Caco-2 (cell line): ENCODE results near the gene CCDC142. TPM values are rescaled to one million over a fixed set of nuclear protein-coding genes. Genes with fewer than 3 reads are reported as not detected.

Source experiments
- BruUV-seq: library from RNA; stranded (reverse); fragments of 400-500 nt; replicated peaks from 2 replicates; lab custom pipeline; 2021; lab: Mats Ljungman, UMichigan
- CTCF ChIA-PET: fragments of 300-600 bp; sonication (Branson Sonifier 250); formaldehyde crosslinking; loops from one replicate; lab custom pipeline; 2022; ENCODE audit warnings: antibody characterized with exemption; lab: Charles Lee
- POLR2A ChIA-PET: fragments of 300-600 bp; sonication (Branson Sonifier 250); formaldehyde crosslinking; loops from one replicate; lab custom pipeline; 2022; ENCODE audit warnings: antibody characterized with exemption; lab: Charles Lee
- DNase-seq, 2 experiments: peaks; one replicate each; pipeline versions ENCODE4 v3.0.0 to v3.0.0-alpha.2; 2020 to 2022
- H3K27me3 ChIP-seq: replicated peaks from 2 replicates; pipeline ENCODE4 v1.6.0; 2011; ENCODE audit warnings: low read length; ENCODE audit not compliant: control insufficient read depth, insufficient read depth
- H3K36me3 ChIP-seq: 2 replicates; pipeline ENCODE4 v1.5.1; 2011; ENCODE audit warnings: low read length; ENCODE audit not compliant: control insufficient read depth, insufficient read depth
- H3K4me1 ChIP-seq: fragments of 250-450 bp; sonication (Bioruptor Pico); 2 replicates; pipeline ENCODE4 v1.5.1; 2020; ENCODE audit warnings: mild to moderate bottlenecking
- H3K4me3 ChIP-seq: 2 replicates; pipeline ENCODE4 v1.5.1; 2011; ENCODE audit warnings: low read depth, mild to moderate bottlenecking, control low read depth, low read length
- H3K9me3 ChIP-seq: fragments of 250-450 bp; sonication (Bioruptor Pico); 2 replicates; pipeline ENCODE4 v1.5.1; 2020; ENCODE audit warnings: mild to moderate bottlenecking, moderate library complexity
- H3K27ac Mint-ChIP-seq: one replicate; pipeline ENCODE4 v1.8.0; 2022; ENCODE audit warnings: mixed read lengths; ENCODE audit not compliant: unreplicated experiment
- H3K27me3 Mint-ChIP-seq: one replicate; pipeline ENCODE4 v1.8.0; 2022; ENCODE audit warnings: mixed read lengths; ENCODE audit not compliant: insufficient read depth, unreplicated experiment
- H3K36me3 Mint-ChIP-seq: one replicate; pipeline ENCODE4 v1.8.0; 2022; ENCODE audit warnings: mild to moderate bottlenecking, mixed read lengths; ENCODE audit not compliant: insufficient read depth, unreplicated experiment
- H3K4me1 Mint-ChIP-seq: one replicate; pipeline ENCODE4 v1.8.0; 2022; ENCODE audit warnings: low read depth, mixed read lengths; ENCODE audit not compliant: unreplicated experiment
- H3K4me3 Mint-ChIP-seq: one replicate; pipeline ENCODE4 v1.8.0; 2022; ENCODE audit warnings: mild to moderate bottlenecking, moderate library complexity, mixed read lengths; ENCODE audit not compliant: unreplicated experiment
- H3K9me3 Mint-ChIP-seq: one replicate; pipeline ENCODE4 v1.8.0; 2022; ENCODE audit warnings: mixed read lengths; ENCODE audit not compliant: unreplicated experiment
- CTCF ChIP-seq, 2 experiments: fragments of 200-600 bp in 1 of 2; IDR thresholded peaks; 1 replicate in 1 of 2; 2 replicates in 1 of 2; pipeline versions ENCODE4 v1.5.1 to v1.8.0; 2011 to 2022; ENCODE audit warnings: antibody characterized with exemption in 1 of 2, control low read depth in 1 of 2, inconsistent platforms in 1 of 2, low read depth in 1 of 2, low read length in 1 of 2, mild to moderate bottlenecking in 1 of 2, moderate library complexity in 1 of 2; ENCODE audit not compliant: insufficient read depth in 1 of 2, severe bottlenecking in 1 of 2, unreplicated experiment in 1 of 2
- intact Hi-C: fragments of 100-400 bp; cut with micrococcal nuclease; formaldehyde crosslinking; loops from one replicate; pipeline ENCODE4 v1.10.0; 2022; ENCODE audit not compliant: unreplicated experiment
- total RNA-seq: library from RNA; stranded (reverse); gene quantifications from 2 replicates; pipeline ENCODE4 v1.2.3, GENCODE V29; 2022

The CCDC142 gene
- total RNA-seq, 1 experiment from 2014 or later: 39.0 TPM

DNA sequence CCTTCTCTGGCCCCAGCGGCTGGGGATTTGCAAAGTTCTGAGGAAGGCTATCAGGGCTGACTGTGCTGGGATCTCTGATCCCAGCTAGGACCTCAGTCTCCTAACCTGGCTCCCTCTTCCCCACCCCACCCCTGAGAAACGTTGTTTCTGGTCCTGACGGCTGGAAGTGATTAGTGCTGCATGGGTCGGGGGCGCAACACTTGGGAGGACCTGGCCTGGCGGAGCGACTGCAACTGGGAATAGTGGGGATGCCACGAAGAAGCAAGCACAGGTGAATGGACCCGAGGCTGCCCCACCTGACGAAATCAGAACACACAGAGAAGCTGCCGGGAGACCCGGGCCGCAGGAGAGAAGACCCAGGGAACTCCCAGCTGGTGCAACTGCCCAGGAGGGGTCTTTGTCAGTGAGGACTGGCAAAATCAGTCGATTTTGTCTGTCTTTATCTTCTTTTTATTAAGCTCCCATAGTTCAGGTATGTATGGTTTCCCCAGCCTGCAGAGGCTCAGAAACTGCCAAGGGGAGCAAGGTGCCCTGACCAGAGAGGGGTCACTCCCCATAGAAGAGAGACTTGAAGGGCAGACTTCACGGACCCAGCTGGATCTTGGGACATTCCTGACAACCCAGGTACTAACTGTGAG is 17.3 kb upstream of the CCDC142 start:
- H3K4me1 ChIP-seq: peaks cover 50% of the 10 kb centered on the region
- Mint-ChIP-seq H3K9me3 (no peaks in the 10 kb centered on the region), H3K27ac (peak overlapping the region; percentile 46), H3K36me3 (peaks cover 45% of the 10 kb centered on the region), H3K4me3 (peak overlapping the region; percentile 96), H3K4me1 (peaks cover 24% of the 10 kb centered on the region), H3K27me3 (no peaks in the 10 kb centered on the region)
- TF ChIP-seq CTCF (IDR thresholded peaks at IDR 0.05; ENCODE audit: insufficient read depth in 1 of 2, low read depth in 1 of 2, low read length in 1 of 2, severe bottlenecking in 1 of 2, unreplicated experiment in 1 of 2): no peak
- peak overlapping the region; percentile 65 for H3K4me3 ChIP-seq
- BruUV-seq: no TSS peak
- POLR2A ChIA-PET: interaction anchor here (1.0 to 5.2 kb wide), 2 partner anchors 11 to 18 kb away, joined by 3 to 17 read pairs; no protein-coding TSS in a partner anchor
- no peak for DNase-seq
- no peaks in the 10 kb centered on the region for H3K27me3 ChIP-seq
- peaks cover 1% of the 10 kb centered on the region; the same call in 1 of the 2 replicates for H3K36me3 ChIP-seq
- no peaks in the 10 kb centered on the region for H3K9me3 ChIP-seq
- CTCF ChIA-PET: interaction anchor here (0.7 to 1.3 kb wide), 3 partner anchors 10 to 35 kb away, joined by 3 read pairs; partner anchors contain the start of gene MOGS
- intact Hi-C loops: loop anchor here (1.0 kb wide), 1 partner anchor 17 kb away; the partner anchor contains the start of gene TTC31

DNA sequence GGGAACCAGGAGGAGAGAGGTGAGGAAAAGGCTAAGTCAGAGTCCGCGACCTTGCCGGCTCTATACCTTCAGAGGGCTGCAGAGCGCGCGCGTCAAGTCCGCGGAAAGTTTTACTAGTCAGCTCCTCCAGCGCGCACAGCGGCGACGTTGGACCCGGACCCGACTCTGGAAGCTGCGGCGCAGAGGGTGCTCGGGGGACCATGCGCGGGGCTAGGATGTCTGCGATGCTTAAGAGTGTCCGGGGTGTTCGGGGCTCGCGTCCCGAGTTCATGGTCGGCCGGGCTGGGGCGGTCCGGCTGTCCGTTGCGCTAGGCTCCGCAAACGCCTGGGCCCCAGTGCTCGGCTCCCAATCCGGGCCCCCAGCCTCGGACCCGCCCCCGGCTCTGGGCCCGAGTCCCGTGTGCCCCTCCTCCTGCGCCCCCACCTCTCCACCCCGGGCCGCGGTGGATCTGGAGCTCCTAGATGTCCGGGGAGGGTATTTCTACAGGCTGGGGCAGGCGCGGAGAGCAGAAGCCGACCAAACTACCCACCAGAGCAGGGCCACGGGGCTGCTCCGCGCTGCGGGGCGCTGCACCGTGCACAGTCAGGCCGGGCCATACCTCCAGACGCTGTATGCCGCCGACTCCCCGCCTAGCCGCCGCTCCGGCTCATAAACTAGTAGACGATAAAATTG is 16.6 kb upstream of the CCDC142 start, which contains the start of gene LBX2:
LBX2 (minus strand) TSS at position 337 of the 673 bp plus-strand sequence; CDS start at position 271, 66 bp downstream.
- peaks cover 39% of the 10 kb centered on the region for H3K36me3 Mint-ChIP-seq
- peak within 1 kb of the TSS; percentile 65 for H3K4me3 ChIP-seq
- no peaks in the 10 kb centered on the region for H3K9me3 Mint-ChIP-seq
- H3K36me3 ChIP-seq: peaks cover 1% of the 10 kb centered on the region; the same call in 1 of the 2 replicates
- H3K4me1 ChIP-seq: peaks cover 50% of the 10 kb centered on the region
- H3K4me3 Mint-ChIP-seq: peak within 1 kb of the TSS; percentile 96
- no peaks in the 10 kb centered on the region for H3K27me3 ChIP-seq
- no peaks in the 10 kb centered on the region for H3K27me3 Mint-ChIP-seq
- H3K4me1 Mint-ChIP-seq: peaks cover 17% of the 10 kb centered on the region
- BruUV-seq: no TSS peak
- POLR2A ChIA-PET: interaction anchor here (1.0 to 5.2 kb wide), 2 partner anchors 10 to 17 kb away, joined by 3 to 17 read pairs; no protein-coding TSS in a partner anchor
- CTCF ChIA-PET: interaction anchor here (1.1 to 1.3 kb wide), 2 partner anchors 10 to 19 kb away, joined by 3 read pairs; no protein-coding TSS in a partner anchor
- intact Hi-C loops: loop anchor here (1.0 kb wide), 1 partner anchor 16 kb away; the partner anchor contains the start of gene TTC31
- no peaks in the 10 kb centered on the region for H3K9me3 ChIP-seq
- DNase-seq: peak in 1 of 2 experiments; percentile 70
- H3K27ac Mint-ChIP-seq: peak within 1 kb of the TSS; percentile 46
- TF ChIP-seq CTCF (IDR thresholded peaks at IDR 0.05; ENCODE audit: insufficient read depth in 1 of 2, low read depth in 1 of 2, low read length in 1 of 2, severe bottlenecking in 1 of 2, unreplicated experiment in 1 of 2): no peak
